ENCODE results near the gene JHY. TPM values are rescaled to one million over a fixed set of nuclear protein-coding genes. Genes with fewer than 3 reads are reported as not detected.

Gene JHY
- total RNA-seq, 2 donors from 2014 or later, result 4.5 to 10.9 TPM

DNA sequence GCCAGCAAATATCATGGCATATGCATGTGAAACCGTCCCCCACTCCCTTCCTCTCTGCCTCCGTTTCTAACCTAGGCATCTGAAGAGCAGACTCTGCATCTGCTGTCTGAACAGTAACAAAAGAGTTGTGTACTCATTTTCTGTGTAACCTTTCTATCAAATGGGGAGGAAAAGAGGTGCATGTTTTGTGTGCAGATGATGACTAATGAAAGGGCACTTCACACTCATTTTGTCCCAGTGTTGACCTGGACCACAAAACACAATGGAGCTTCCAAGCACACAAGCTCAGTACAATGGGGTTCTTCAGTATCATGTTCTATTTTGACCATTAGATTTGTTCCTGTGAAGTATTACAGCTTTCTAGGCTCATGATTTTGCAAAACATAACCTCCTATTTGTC is 13.0 kb downstream of the JHY start:
- Histone ChIP-seq H3K9me3 (no peaks in the 10 kb centered on the region), H3K4me3 (no peak overlapping the region), H3K4me1 (replicated peaks) (no peaks in the 10 kb centered on the region), H3K36me3 (no peaks in the 10 kb centered on the region), H3K27ac (no peak overlapping the region), H3K27me3 (replicated peaks; ENCODE audit: insufficient read depth) (no peaks in the 10 kb centered on the region)
- no peak for DNase-seq (ENCODE audit: low spot score)
- 84% methylated on average over 2 of the region's 2 CpGs for WGBS
- no peak for TF ChIP-seq POLR2AphosphoS5 (IDR thresholded peaks at IDR 0.05)
- TF ChIP-seq CTCF (IDR thresholded peaks at IDR 0.05), result no peak
- no peak for TF ChIP-seq POLR2A (IDR thresholded peaks at IDR 0.05)
- intact Hi-C loops (cut with DNase I), result no loop called here

GRCh38 chr11:122897606-122898210 is 15.1 kb downstream of the JHY start:
- WGBS, result 82% methylated on average over 5 of the region's 5 CpGs
- no peak for TF ChIP-seq CTCF (IDR thresholded peaks at IDR 0.05)

DNA sequence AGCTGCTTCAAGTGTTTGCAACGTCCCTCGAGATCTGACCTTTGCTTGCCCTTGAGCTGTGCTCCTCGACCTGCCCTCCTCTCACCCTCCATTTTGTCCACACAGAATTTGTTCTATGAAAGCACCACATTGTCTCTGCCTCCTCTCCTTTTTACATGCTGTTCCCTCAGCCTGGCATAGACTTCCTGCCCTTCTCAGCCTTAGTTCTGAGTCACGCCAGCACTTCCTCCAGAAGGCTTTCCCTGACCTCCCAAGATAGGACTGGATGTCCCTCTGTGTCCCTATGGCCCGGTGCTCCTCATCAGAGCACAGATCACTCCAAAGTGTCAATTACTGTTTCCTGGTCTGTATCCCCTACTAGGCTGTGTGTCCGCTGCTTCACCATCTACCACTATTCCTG is 16.2 kb downstream of the JHY start:
- DNase-seq (ENCODE audit: low spot score), result no peak
- Histone ChIP-seq H3K27ac (no peak overlapping the region), H3K9me3 (no peaks in the 10 kb centered on the region), H3K4me1 (replicated peaks) (no peaks in the 10 kb centered on the region), H3K27me3 (replicated peaks; ENCODE audit: insufficient read depth) (no peaks in the 10 kb centered on the region), H3K4me3 (no peak overlapping the region), H3K36me3 (no peaks in the 10 kb centered on the region)
- 72% methylated on average over 6 of the region's 6 CpGs for WGBS
- no peak for TF ChIP-seq POLR2A (IDR thresholded peaks at IDR 0.05)
- intact Hi-C loops (cut with DNase I), result no loop called here

More at GRCh38 chr11:122897606-122898210, 15.1 kb downstream of the JHY start:
- Histone ChIP-seq H3K36me3 (no peaks in the 10 kb centered on the region), H3K4me1 (replicated peaks) (no peaks in the 10 kb centered on the region), H3K4me3 (no peak overlapping the region), H3K9me3 (no peaks in the 10 kb centered on the region), H3K27me3 (replicated peaks; ENCODE audit: insufficient read depth) (no peaks in the 10 kb centered on the region), H3K27ac (no peak overlapping the region)
- DNase-seq (ENCODE audit: low spot score), result no peak
- intact Hi-C loops (cut with DNase I), result no loop called here

GRCh38 chr11:122900587-122901202 is 18.1 kb downstream of the JHY start:
- no peak for DNase-seq (ENCODE audit: low spot score)
- no peaks in the 10 kb centered on the region for H3K36me3 ChIP-seq
- TF ChIP-seq CTCF (IDR thresholded peaks at IDR 0.05) (no peak), POLR2AphosphoS5 (IDR thresholded peaks at IDR 0.05) (no peak), POLR2A (IDR thresholded peaks at IDR 0.05) (no peak)
- WGBS, result 84% methylated on average over 9 of the region's 9 CpGs
- intact Hi-C loops (cut with DNase I), result no loop called here
- no peaks in the 10 kb centered on the region for H3K27me3 ChIP-seq (replicated peaks; ENCODE audit: insufficient read depth)
- H3K27ac ChIP-seq, result no peak overlapping the region
- no peaks in the 10 kb centered on the region for H3K4me1 ChIP-seq (replicated peaks)
- H3K9me3 ChIP-seq, result no peaks in the 10 kb centered on the region
- H3K4me3 ChIP-seq, result no peak overlapping the region

- no peaks in the 10 kb centered on the region for H3K27me3 ChIP-seq (replicated peaks; ENCODE audit: insufficient read depth)
- H3K27ac ChIP-seq, result no peak overlapping the region
- DNase-seq (ENCODE audit: low spot score), result no peak
- no peaks in the 10 kb centered on the region for H3K36me3 ChIP-seq
- H3K4me1 ChIP-seq (replicated peaks), result no peaks in the 10 kb centered on the region
- TF ChIP-seq CTCF (IDR thresholded peaks at IDR 0.05), result no peak
- TF ChIP-seq POLR2AphosphoS5 (IDR thresholded peaks at IDR 0.05), result no peak
- TF ChIP-seq POLR2A (IDR thresholded peaks at IDR 0.05), result no peak
- intact Hi-C loops (cut with DNase I), result no loop called here
- H3K4me3 ChIP-seq, result no peak overlapping the region
- no peaks in the 10 kb centered on the region for H3K9me3 ChIP-seq
- WGBS, result 89% methylated on average over 4 of the region's 4 CpGs
These were observed 20.4 kb downstream of the JHY start for GRCh38 chr11:122902951-122903350.

Measured in prostate gland (tissue), 2 donors.